ENCODE measurements around the gene GPR39. TPM values are rescaled to one million over a fixed set of nuclear protein-coding genes. Genes with fewer than 3 reads are reported as not detected.

Gene GPR39
- total RNA-seq, 2 donors from 2014 or later = 3.6 to 5.3 TPM

DNA sequence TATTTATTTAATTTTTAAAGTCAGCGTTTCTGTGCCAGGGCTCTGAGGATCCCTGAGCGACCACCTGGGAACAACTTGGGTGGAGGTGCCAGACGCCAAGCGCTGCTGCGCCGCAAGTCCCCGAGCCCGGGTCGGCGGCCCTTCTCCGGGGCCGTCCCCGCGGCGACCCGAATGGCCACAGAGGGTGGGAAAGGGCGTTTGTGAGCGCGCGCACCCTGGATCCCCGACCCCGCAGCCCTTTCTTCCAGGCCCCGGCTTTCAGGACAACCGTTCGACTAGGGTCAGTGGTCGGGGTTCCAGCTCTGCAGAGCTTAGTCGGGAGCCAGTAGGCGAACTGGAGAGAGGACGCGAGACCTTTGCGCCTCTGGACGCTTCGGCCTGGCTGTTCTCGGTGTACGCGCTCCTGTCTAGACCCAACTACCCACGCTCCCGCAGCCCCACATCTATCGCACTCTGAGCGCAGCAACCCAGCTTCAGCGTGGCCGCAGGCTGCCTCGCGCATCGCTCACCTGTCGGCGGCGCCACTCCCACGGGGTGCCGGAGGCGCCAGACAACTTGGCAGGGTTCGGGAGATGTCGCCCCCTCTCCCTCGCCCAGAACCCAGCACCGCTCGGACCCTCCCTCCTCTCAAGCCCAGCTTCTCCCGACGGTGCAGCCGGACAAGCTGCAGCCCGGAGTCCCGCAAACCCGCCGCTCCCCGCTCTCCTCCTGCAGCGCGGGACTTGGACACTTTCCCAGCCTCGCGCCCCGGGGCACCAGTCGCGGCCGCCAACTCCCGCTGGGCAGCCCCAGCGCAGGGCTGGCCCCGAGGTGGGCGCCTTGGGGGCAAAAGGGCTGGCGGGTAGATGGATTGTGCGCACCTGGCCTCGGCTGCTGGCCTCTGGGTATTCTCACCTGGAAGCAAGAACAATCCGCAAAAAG is 252.6 kb downstream of the GPR39 start:
- intact Hi-C loops (cut with DNase I) = no loop called here
- Histone ChIP-seq H3K4me3 (peak overlapping the region; percentile 32 to 40), H3K27ac (no peak overlapping the region), H3K4me1 (replicated peaks) (no peaks in the 10 kb centered on the region), H3K9me3 (no peaks in the 10 kb centered on the region), H3K36me3 (no peaks in the 10 kb centered on the region), H3K27me3 (replicated peaks; ENCODE audit: insufficient read depth) (no peaks in the 10 kb centered on the region)
- DNase-seq (ENCODE audit: low spot score) = no peak
- TF ChIP-seq POLR2AphosphoS5 (IDR thresholded peaks at IDR 0.05) (no peak), POLR2A (IDR thresholded peaks at IDR 0.05) (no peak)
- TF ChIP-seq, protein P1, sequence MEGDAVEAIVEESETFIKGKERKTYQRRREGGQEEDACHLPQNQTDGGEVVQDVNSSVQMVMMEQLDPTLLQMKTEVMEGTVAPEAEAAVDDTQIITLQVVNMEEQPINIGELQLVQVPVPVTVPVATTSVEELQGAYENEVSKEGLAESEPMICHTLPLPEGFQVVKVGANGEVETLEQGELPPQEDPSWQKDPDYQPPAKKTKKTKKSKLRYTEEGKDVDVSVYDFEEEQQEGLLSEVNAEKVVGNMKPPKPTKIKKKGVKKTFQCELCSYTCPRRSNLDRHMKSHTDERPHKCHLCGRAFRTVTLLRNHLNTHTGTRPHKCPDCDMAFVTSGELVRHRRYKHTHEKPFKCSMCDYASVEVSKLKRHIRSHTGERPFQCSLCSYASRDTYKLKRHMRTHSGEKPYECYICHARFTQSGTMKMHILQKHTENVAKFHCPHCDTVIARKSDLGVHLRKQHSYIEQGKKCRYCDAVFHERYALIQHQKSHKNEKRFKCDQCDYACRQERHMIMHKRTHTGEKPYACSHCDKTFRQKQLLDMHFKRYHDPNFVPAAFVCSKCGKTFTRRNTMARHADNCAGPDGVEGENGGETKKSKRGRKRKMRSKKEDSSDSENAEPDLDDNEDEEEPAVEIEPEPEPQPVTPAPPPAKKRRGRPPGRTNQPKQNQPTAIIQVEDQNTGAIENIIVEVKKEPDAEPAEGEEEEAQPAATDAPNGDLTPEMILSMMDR (IDR thresholded peaks at IDR 0.05) = no peak
- under 1% methylated on average over 64 of the region's 80 CpGs for WGBS

DNA sequence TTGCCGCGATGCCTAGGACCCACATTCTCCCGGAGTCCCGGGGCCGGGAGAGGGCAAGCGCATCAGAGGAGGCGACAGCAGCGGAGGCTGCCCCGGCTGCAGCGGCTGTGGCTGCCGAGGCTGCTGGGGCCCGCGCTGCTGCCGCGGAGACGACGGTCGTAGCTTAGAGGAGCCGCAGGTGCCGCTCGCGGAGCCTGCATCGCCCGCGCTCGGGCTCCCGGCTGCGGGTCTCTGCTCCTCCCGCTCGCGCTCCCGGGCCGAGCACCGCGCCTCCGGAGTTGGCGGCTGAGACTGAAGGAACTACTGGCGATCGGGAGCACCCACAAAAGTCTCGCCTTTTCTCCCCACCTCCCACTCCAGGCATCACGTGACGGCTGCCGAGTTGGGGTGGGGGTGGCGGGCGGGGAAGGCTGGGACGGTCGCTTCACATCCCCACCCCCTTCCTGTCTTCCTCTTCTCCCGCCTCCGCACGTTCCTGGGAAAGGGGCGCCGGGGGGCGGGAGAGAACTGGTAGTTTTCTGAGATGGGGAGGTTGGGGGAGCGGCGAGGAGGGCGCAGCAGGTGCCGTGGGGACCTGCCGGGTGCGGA is 253.4 kb downstream of the GPR39 start, which contains the start of gene LYPD1:
Gene LYPD1, minus strand, starts transcription at position 298 of the 588 bp plus-strand sequence. Its CDS starts 273 bp downstream, at position 25.
- under 1% methylated on average over 49 of the region's 59 CpGs for WGBS
- Histone ChIP-seq H3K27me3 (replicated peaks; ENCODE audit: insufficient read depth) (no peaks in the 10 kb centered on the region), H3K9me3 (no peaks in the 10 kb centered on the region), H3K36me3 (no peaks in the 10 kb centered on the region), H3K4me3 (peak within 1 kb of the TSS; percentile 32 to 40), H3K4me1 (replicated peaks) (no peaks in the 10 kb centered on the region), H3K27ac (no peak within 1 kb of the TSS)
- intact Hi-C loops (cut with DNase I) = no loop called here
- TF ChIP-seq POLR2AphosphoS5 (IDR thresholded peaks at IDR 0.05) = no peak
- TF ChIP-seq POLR2A (IDR thresholded peaks at IDR 0.05) = no peak
- TF ChIP-seq, protein P1 (IDR thresholded peaks at IDR 0.05) = no peak
- no peak for DNase-seq (ENCODE audit: low spot score)

DNA sequence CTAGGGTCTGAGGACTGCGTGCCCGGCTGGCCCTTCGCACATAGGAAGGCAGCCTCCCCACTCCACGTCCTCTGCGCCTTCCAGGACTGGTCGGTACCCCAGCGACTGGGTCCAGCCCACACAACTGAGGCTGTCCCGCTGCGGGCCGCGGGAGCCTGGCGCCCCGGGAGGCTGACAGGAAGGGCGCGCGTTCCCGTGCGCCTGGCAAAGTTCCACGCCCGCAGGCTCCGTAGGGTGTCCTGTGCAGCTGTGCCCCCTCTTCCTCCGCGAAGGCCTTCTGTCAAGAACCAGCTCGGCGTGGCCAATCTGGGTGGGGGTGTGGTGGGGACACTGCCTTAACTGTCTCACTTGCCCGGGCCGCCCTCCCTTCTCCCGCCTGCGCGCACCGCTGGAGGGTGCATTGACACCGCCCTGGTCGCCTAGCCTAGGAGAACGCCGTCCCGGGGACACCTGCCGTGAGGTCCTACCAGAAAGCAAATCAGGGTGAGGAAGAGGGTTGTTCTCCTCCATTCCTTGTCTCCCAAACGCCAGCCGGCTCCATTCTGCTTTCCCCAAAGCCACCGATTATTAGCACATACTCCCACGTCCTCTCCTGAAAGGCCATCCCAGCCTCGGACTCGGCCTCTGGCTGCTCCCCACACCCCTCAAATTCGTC is 254.0 kb downstream of the GPR39 start:
- WGBS = under 1% methylated on average over 34 of the region's 44 CpGs
- no peaks in the 10 kb centered on the region for H3K4me1 ChIP-seq (replicated peaks)
- no peaks in the 10 kb centered on the region for H3K9me3 ChIP-seq
- no peak for DNase-seq (ENCODE audit: low spot score)
- no peak for TF ChIP-seq POLR2A (IDR thresholded peaks at IDR 0.05)
- TF ChIP-seq POLR2AphosphoS5 (IDR thresholded peaks at IDR 0.05) = no peak
- TF ChIP-seq, protein P1 (IDR thresholded peaks at IDR 0.05) = no peak
- H3K27me3 ChIP-seq (replicated peaks; ENCODE audit: insufficient read depth) = no peaks in the 10 kb centered on the region
- H3K27ac ChIP-seq = no peak overlapping the region
- peak overlapping the region; percentile 32 to 40 for H3K4me3 ChIP-seq
- H3K36me3 ChIP-seq = no peaks in the 10 kb centered on the region
- intact Hi-C loops (cut with DNase I) = no loop called here

DNA sequence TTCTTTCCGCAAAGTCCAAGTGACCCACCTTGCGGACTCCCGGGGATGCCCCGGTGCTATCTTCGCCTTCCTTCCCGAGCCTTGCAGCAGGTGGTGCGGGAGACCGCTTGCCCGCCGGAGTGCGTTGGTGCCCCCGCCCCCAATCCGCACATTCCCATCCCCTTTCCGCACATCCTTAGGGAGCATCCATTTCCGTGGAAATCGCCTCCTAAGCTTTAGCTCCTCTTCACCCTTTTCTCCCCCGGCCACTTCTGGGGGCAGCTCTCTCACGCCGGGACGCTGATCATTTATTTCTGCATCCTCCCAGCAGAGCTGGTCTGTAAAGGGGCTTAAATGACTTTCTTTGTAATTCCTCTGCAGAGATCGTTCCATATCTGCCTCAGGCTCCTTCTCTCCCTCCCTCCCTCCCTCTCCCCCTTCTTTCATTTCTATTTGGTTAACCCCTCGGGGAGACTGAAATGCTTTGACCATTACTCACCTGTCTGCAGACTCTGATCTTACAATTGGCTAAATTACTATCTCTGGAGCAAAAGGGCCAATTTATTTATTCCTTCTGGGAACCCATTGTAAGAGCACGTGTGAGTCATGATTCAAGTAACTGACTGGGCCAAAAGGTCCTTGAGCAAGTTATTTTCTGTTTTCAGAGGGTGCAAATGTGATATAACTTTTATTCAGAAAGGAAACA is 254.7 kb downstream of the GPR39 start:
- intact Hi-C loops (cut with DNase I) = no loop called here
- H3K4me3 ChIP-seq = peak overlapping the region; percentile 32 to 40

More for the DNA sequence above, 254.7 kb downstream of the GPR39 start:
- H3K9me3 ChIP-seq = no peaks in the 10 kb centered on the region
- H3K27me3 ChIP-seq (replicated peaks; ENCODE audit: insufficient read depth) = no peaks in the 10 kb centered on the region
- WGBS = 24% methylated on average over 23 of the region's 23 CpGs
- no peak overlapping the region for H3K27ac ChIP-seq
- H3K36me3 ChIP-seq = no peaks in the 10 kb centered on the region
- DNase-seq (ENCODE audit: low spot score) = no peak
- no peaks in the 10 kb centered on the region for H3K4me1 ChIP-seq (replicated peaks)
- no peak for TF ChIP-seq POLR2AphosphoS5 (IDR thresholded peaks at IDR 0.05)
- TF ChIP-seq, protein P1 (IDR thresholded peaks at IDR 0.05) = no peak
- TF ChIP-seq POLR2A (IDR thresholded peaks at IDR 0.05) = no peak
